GM19239 (cell line): Measurements from ENCODE around the gene MYO6.

ENCODE experiments used
- DNase-seq: peaks from one replicate; pipeline ENCODE4 v3.0.0; 2011; ENCODE audit warnings: low spot score; ENCODE audit not compliant: insufficient read length
- FAIRE-seq: peaks from 2 replicates; lab custom pipeline; 2011; peaks lifted over from hg19 to GRCh38; lab: Jason Lieb, UNC

The MYO6 gene

DNA sequence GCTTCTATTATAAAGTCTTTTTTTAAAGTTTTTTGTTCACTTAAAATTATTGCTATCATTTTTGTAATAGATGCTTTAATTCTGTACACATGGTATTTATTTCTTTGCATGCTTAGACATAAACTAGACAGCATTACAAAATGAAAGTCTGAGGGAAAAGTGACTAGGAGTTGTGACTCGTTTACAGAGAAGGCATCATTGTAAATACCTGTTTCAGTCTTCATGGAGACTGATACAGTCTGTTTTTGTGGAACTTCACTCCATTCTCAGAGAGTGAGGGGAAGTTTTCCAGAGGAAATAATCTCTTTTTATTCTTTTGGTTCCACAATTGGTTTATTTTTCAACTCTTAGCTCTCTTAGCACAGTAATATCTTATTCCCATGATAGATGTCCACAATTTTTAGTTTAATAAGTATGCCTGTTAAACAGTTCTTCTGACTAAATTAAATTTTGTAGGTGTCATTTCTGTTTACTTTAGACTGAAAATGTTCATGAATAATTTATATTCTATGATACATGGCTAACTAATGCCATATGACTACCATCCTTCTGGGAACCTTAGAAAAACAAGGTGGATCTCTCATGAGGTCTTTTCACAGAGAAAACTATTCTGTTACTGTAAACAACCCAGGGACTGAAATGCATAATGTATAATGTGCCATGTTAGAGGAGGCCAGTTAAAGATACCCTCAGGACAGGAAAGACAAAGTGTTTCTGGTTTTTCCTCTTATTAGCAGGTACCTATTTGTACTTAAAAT is 69.2 kb downstream of the MYO6 start:
- DNase-seq (no peak), FAIRE-seq (peak; percentile 54)

DNA sequence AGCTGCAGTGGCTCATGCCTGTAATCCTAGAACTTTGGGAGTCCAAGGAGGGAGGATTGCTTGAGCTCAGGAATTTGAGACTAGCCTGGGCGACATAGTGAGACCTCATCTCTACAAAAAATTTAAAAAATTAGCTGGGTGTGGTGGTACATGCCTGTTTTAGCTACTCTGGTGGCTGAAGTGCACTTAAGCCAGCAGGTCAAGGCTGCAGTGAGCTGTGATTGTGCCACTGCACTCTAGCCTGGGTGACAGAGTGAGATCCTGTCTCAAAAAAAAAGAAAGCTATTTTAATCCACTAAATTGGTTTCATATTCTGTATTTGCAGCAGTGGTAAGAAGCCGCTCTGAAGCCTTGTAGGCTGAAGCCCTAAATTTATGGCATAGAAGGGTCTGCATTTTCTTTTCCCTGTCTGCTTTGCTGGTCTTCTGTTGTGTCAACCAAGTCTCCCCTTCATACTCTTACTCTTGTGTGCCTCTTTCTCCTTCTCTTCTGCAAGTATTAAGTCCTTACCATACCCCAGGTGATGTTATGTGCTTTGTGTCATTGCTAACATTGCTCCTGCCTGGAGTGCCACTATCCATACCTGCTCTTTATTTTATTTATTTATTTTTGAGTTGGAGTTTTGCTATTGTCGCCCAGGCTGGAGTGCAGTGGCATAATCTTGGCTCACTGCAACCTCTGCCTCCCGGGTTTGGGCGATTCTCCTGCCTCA is 70.9 kb downstream of the MYO6 start:
- FAIRE-seq, result no peak
- no peak for DNase-seq

DNA sequence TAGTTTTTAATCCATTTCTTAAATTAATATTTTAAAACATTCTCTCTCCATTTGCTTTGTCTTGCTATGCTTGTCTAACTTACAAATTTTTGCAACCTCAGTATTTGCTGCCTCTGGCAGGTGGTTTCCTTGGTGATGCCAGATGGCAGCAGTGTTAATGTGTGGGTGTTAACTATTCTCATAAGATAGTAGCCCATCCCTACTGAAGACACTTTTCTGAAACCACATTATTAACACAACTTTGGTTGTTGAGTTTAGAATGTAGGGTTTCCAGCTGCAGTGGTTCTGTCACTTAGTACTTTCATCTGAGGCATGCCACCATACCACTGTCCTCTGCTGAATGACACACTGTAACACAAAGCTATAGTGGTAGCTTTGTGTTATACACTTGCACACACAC is 75.1 kb downstream of the MYO6 start:
- FAIRE-seq (peak; percentile 70), DNase-seq (no peak)

DNA sequence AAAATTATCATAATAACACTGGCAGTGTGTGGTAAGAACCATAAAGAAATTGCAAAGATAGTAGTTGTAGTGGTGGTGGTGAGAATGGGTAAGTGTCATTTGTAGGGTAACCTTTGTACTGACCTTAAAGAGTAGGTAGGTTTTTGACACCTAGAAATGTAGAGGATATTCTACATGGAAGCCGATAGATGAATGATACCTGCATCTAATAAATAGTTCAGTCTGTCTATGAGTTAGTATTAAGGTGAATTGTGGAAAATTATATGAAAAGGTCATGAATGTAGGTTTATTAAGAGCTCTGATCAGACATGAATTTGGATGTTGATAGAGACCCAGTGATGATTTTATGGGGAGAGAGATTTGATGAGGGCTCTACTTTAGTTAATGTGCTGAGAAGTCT is 78.1 kb downstream of the MYO6 start:
- no peak for FAIRE-seq
- DNase-seq, result no peak

DNA sequence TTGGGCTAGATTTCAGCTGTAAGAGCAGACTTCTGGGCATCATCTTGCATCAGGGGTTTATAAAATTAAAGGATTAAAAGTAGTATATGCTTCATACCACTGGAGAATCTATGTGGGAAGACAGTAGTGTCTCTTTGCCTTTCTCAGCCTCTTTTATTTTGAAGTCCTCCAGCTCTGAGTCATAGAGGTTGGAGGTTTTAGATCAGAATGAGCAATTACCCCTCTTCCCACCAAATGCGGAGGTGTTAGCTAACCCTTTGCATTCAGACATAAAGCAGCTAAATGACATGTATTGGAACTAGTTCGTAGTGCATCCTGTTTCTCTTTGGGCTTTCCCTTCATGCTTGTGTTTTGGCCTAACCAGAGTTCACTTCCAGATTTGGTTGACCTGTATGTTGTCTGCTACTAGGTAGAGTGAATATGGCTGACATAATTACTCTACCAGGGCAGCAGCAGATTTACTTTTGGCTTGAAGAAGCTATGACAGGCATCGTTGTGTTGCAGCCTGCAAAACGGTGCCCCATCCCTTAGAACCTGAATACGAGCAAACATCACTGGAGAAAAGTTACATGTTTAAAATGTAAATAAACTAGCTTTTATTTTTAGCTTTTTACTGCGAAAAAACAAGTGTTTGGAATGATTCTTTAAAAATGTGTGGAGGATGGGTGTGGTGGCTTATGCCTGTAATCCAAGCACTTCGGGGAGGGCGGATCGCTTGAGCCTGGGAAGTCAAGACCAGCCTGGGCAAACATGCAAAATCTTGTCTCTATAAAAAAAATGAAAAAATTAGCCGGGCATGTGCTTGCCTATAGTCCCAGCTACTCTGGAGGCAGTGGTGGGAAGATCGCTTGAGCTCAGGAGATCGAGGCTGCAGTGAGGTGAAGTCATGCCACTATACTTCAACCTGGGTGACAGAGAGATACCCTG is 82.2 kb downstream of the MYO6 start:
- FAIRE-seq, result peak; percentile 44

DNA sequence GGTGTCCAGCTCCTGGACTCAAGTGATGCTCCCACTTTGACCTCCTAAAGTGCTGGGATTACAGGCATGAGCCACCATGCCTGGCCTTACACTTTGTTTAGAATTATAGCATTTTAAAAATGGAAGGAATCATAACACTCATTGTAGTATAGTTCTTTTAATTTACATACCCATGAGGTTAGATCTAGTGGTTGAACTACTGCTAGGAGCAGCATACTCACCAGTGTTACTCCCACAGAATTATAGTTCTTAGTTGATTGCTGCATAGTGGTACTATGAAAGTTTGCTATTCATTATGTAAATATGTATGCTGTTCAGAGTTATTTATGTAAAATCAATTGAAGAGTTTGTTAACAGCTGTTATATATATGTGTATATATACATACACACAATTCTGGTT is 85.4 kb downstream of the MYO6 start:
- no peak for DNase-seq
- FAIRE-seq, result no peak

More for the DNA sequence above, 82.2 kb downstream of the MYO6 start:
- no peak for DNase-seq

DNA sequence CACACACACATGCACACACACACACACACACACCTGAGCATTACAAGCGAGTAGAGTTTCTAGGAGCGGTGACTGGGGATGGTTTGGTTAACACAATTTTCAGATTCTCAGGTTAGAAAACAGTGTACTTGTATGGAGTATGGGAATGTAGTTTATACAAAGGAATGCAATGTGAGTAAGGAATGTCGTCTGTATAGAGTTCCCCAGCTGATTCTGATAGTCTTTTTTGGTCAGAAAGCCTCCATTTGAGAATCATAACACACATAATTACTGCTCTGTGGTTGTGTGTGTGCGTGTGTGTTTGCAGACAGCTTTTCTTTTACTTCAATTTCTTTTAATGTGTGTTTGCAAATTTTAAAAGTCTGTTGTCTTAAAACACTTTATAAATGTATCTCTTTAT is 93.2 kb downstream of the MYO6 start:
- FAIRE-seq, result no peak
- DNase-seq, result no peak

DNA sequence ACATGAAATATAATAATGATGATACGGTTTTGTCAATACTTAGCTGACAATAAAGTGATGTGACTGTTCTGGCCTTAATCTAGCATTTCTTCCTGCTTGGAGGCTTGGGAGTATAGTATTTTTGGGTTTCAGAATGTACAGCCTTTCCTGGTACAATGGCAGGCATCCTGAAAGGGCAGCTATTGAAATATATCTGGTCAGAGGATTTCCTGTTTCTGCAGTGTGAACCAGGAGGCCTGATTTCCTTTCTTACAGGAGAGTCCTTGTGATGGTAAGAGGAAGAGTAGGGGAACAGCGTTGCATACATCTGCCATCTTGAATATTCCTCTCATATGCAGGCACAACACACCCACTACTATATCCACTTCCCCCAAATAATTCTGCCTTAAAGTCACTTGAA is 93.7 kb downstream of the MYO6 start:
- FAIRE-seq (no peak), DNase-seq (no peak)

DNA sequence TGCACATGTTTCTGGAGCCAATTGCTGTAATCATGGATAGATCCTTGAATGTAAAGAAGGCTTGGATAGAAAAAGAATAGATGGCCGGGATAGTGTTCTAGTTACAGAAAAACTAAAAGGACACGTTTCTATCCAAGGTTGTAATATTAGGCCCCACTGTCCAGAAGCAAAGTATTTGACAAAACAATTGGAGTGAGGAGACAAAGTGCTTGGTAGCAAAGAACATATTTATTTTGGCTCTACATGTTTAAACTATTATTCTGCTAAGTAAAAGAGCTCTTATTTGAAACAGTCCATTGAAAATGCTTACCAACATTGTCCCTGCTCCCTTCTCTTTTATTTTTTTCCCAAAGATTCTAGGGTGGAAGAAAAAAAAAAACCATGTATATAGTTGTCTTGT is 94.4 kb downstream of the MYO6 start:
- no peak for DNase-seq
- peak; percentile 37 for FAIRE-seq

DNA sequence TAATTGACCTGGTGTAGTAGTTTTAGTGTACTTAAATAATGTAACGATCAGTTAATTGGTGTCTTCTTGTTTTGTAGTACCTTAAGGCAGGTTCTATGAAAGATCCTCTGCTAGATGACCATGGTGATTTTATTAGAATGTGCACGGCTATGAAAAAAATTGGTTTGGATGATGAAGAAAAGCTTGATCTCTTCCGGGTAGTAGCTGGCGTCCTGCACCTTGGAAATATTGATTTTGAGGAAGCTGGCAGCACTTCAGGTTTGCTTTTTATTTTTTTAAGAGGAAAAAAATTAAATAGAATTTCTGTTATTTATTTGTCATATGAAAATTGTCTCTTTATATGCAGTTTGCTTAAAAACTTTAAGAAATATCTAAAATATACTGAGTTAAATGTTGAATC is 99.2 kb downstream of the MYO6 start:
- no peak for DNase-seq
- no peak for FAIRE-seq

DNA sequence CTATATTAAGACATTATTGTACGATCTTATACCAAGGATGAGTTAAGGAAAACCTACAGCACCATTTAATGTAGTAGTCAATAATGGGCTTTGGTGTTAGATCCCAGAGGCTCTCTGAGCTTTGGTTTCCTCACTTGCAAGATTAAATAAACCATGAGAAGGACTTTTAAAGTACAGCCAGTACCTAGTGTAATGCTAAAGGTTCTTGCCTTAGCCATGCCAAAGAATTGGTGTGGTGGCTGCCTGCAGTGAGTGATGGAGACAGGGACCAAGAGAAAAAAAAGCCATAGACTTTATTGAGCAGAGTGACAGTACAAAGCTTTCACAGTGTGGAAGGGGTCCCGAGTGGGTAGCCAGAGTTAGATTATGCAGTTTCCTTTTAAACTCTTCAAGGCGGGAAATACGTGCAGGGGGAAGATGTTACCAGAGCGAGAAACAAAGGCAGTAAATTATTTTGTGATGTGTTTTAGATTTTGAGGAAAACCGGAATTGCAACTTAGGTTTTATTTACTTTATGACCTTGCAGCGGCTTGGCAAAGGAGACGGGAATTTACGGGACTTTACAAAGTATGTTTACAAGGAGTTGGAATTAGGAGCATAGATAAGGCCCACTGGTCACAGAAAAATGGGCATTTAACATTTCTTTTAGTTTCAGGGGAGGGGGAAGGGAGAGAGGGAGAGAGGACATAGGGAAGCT is 100.4 kb downstream of the MYO6 start:
- no peak for DNase-seq

DNA sequence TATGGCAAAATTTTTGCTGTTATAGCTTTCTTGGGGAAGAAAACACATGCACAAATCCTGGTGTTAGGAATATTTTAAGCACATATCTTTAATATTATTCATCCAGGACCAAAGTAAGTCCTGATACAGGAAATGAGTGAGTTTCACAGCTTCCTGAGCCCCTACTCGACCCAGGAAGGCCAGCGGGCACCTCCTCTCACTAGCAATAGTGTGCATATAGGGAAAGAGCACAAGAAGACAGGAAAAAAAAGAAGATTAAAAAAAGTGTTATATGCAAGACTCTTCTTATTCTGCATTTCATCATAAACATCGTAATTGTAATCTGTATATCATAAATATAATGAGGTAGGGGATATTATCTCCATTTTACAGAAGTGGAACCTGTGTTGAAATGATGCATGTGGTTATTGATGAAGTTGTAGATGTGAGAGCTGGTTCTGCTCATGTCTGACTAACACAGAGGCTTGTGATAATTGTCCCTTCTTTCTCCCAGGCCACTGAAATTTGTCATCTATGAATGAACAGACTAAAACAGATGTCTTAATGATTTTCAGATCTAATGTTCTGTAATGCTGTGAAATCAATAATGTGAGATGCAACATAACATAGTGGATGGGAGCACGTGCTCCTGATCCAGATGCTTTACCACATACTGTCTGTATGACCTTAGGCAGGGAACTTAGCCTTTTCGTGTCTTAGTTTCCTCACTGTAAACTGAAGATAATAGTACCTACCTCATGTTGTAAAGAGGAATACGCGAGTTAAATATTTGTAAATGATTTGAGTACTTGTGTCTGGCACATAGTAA is 101.2 kb downstream of the MYO6 start:
- FAIRE-seq, result no peak
- no peak for DNase-seq

More for the DNA sequence above, 100.4 kb downstream of the MYO6 start:
- no peak for FAIRE-seq

DNA sequence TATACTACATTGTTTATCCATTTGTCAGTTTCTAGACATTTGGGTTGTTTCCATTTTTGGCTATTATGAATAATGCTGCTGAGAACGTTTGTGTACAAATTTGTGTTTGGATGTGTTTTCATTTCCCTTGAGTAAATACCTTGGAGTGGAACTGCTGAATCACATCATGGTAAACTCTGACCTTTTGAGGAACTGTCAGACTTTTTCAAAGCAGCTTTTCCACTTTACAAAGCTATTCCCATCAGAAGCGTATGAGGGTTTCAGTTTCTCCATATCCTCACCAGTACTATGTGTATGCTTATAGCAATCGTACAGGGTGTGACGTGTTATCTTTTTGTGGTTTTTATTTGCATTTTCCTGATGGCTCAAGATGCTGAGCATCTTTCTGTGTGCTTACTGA is 103.7 kb downstream of the MYO6 start:
- FAIRE-seq, result no peak
- no peak for DNase-seq

DNA sequence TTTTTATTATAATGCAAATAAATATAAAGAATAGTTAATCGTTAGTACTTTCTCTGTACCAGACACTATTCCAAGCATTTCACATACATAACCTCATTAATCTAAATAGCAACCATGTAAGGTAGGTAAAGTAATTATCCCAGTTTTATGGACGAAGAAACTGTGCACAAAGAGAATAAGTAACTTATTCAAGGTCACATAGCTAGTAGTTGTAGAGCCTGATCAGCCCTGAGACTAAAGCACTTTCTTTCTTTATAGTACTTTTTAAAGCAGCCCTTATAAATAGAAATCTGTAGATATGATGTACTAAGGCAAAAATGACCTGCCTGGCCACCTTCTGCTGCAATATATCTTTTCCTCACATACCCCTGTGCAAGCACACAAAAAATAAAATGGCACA is 104.8 kb downstream of the MYO6 start:
- FAIRE-seq, result no peak
- DNase-seq, result no peak

DNA sequence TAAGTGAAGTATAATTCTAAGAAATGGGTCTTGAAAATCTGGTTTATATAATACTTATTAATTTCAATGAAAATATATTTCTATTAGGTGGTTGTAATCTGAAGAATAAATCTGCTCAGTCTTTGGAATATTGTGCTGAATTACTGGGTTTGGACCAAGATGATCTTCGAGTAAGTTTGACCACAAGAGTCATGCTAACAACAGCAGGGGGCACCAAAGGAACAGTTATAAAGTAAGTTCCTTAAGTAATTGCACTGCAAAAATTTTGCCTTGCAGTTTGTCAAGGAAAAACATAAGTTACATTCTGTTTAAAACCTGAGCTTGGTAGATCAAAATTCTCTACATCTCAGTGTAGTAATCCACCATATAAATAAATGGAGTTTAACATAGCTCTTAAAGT is 106.0 kb downstream of the MYO6 start:
- FAIRE-seq, result peak; percentile 31

DNA sequence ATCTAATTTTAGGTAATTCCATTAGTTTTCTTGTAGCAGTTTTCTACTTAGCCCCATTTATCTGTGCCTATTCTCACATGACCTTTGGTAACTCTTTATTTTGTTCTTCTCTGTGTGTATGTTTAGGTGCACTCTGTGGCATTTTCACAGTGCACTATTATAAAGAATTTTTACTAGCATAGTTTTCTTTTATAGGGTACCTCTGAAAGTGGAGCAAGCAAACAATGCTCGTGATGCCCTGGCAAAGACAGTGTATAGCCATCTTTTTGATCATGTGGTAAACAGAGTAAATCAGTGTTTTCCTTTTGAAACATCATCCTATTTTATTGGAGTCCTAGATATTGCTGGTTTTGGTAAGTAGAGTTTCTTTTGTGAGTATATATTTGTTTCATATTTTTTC is 107.9 kb downstream of the MYO6 start:
- FAIRE-seq (no peak), DNase-seq (no peak)

More for the DNA sequence above, 106.0 kb downstream of the MYO6 start:
- DNase-seq, result no peak

DNA sequence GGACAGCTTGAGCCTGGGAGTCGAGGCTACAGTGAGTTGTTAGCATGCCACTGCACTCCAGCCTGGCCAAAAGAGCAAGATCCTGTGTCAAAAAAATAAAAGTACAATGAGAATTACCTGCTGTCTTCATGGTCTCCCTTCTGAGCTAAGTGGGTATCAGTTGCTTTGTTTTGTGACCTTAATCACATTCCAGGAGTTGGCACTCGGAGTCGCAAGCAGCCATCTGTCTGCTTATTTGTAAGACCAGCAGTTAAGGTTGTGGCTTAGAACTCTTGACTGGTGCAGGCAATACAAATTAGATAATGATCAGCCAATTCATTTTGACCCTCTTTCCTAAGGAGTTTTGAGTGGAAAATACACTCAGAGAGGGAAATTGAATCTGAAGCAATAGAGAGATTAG is 114.0 kb downstream of the MYO6 start:
- no peak for DNase-seq
- no peak for FAIRE-seq

DNA sequence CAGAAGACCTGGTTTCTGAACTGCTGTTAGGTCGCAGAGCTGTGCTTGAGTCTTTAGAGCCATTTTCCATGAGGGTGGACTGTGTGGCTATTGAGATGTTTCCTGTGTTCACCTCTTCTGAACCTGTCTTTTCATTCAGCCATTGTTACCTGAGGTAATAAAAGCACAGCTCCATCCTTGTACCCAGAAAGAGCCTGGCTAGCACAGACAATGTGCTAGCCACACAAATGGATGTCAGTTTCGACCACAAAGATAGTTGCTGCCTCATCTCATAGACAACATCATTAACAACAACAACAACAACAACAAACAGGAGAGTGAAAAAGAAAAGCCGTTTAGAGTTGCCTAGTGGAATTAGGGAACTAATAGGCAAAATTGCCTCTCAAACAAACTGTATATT is 114.7 kb downstream of the MYO6 start:
- no peak for FAIRE-seq
- DNase-seq, result no peak

DNA sequence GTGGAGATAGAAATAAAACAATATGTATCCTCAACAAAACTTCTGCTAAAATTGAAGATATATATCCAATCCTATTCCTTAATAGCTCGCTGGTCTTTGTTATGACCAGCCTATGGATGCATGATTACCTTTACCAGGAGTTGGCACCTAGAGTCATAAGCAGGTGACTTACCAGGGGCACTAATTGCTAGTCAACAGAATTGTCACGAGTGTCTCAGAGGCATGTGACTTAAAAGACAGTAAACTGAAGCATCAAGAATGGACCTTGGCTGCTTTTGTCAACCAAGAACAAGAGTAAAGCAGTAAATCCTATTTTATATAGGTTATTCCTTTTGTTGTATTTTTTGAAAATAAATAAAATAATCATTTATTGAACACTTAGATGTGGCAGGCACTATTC is 115.4 kb downstream of the MYO6 start:
- FAIRE-seq, result no peak
- no peak for DNase-seq
